WERI-Rb-1 (cell line): ENCODE data around the gene FGF18.
A peak's percentile ranks its signal among the peaks of the same experiment; 100 is the strongest.

Experiments used
- DNase-seq: peaks from one replicate; pipeline ENCODE4 v3.0.0-alpha.2; 2020
- H3K27ac ChIP-seq: fragments of 250-450 bp; sonication (Bioruptor Pico); 2 replicates; pipeline ENCODE4 v1.5.1; 2020; ENCODE audit warnings: mild to moderate bottlenecking, moderate library complexity
- H3K27me3 ChIP-seq: fragments of 250-450 bp; sonication (Bioruptor Pico); 2 replicates; pipeline ENCODE4 v1.5.1; 2021; ENCODE audit warnings: mild to moderate bottlenecking, low read depth, moderate library complexity; ENCODE audit not compliant: insufficient read depth, severe bottlenecking
- H3K36me3 ChIP-seq: fragments of 250-450 bp; sonication (Bioruptor Pico); 2 replicates; pipeline ENCODE4 v1.5.1; 2020; ENCODE audit warnings: mild to moderate bottlenecking, moderate library complexity
- H3K4me3 ChIP-seq: 2 replicates; pipeline ENCODE4 v1.5.1; 2011; ENCODE audit warnings: low read depth, mild to moderate bottlenecking, control low read depth, low read length
- H3K9me3 ChIP-seq: fragments of 250-450 bp; sonication (Bioruptor Pico); 2 replicates; pipeline ENCODE4 v1.5.1; 2021; ENCODE audit warnings: mild to moderate bottlenecking, moderate library complexity; ENCODE audit not compliant: severe bottlenecking
- TF ChIP-seq, protein P1 (sequence below): IDR thresholded peaks from 2 replicates; pipeline ENCODE4 v1.5.1; 2011; ENCODE audit warnings: low read depth, mild to moderate bottlenecking, control low read depth, inconsistent platforms, low read length

FGF18 gene

DNA sequence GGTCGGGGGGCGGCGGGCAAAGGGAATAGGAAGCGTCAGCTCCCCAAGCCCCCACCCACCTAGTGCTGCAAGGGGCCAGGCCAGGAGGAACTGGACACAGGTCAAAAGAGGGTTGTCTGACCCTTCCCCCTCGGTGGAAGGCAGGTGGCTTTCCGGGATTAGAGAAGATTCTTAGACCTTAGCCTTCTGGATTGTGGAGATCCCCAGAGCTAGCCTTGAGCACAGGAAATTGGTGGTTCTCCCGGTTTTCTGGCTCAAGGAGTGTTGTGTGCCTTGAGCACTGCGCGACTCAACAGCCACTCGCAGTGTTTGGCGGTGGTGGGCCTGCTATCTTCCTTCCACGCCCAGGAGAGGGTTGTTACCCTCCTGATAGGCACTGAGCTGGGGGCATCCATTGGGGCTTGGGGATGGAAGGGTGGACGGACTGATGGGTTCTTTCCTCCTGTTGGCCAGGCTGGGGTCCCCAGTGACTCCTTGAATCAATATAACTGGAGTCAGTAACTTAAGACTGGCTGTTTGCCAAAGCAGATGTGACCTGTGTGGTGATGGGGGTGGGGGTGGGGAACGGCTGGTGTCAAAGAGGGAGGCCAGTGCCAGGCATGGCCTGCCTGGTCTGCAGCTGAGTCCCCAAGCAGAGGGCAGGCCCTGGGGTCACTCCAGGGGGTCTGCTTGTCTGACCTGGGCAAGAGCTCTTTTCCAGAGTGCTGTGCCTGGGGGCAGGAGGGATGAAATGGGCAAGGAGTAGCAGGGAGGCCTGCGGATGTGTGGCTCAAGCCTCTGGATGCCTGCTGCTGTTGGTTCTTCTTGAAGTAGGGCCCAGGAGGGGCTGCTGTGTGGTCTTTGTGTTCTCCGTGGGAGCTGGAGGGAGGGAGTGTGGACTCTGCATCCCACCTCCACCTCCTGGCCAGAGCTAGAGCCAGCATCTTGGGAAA is 2.1 kb downstream of the FGF18 start:
- Histone ChIP-seq H3K4me3 (no peak overlapping the region), H3K9me3 (no peaks in the 10 kb centered on the region), H3K36me3 (no peaks in the 10 kb centered on the region), H3K27me3 (no peaks in the 10 kb centered on the region), H3K27ac (no peak overlapping the region)
- DNase-seq, result peak; percentile 56
- TF ChIP-seq, protein P1, sequence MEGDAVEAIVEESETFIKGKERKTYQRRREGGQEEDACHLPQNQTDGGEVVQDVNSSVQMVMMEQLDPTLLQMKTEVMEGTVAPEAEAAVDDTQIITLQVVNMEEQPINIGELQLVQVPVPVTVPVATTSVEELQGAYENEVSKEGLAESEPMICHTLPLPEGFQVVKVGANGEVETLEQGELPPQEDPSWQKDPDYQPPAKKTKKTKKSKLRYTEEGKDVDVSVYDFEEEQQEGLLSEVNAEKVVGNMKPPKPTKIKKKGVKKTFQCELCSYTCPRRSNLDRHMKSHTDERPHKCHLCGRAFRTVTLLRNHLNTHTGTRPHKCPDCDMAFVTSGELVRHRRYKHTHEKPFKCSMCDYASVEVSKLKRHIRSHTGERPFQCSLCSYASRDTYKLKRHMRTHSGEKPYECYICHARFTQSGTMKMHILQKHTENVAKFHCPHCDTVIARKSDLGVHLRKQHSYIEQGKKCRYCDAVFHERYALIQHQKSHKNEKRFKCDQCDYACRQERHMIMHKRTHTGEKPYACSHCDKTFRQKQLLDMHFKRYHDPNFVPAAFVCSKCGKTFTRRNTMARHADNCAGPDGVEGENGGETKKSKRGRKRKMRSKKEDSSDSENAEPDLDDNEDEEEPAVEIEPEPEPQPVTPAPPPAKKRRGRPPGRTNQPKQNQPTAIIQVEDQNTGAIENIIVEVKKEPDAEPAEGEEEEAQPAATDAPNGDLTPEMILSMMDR, result no peak

- Histone ChIP-seq H3K36me3 (no peaks in the 10 kb centered on the region), H3K27ac (no peak overlapping the region), H3K27me3 (no peaks in the 10 kb centered on the region), H3K4me3 (no peak overlapping the region), H3K9me3 (no peaks in the 10 kb centered on the region)
- DNase-seq, result no peak
- TF ChIP-seq, protein P1, result no peak
Observed at GRCh38 chr5:171422495-171422894, 3.0 kb downstream of the FGF18 start.

GRCh38 chr5:171422902-171423663 is 3.6 kb downstream of the FGF18 start:
- Histone ChIP-seq H3K9me3 (no peaks in the 10 kb centered on the region), H3K36me3 (no peaks in the 10 kb centered on the region), H3K4me3 (no peak overlapping the region), H3K27ac (no peak overlapping the region), H3K27me3 (no peaks in the 10 kb centered on the region)
- DNase-seq, result no peak
- TF ChIP-seq, protein P1, result no peak

- no peak overlapping the region for H3K27ac ChIP-seq
- DNase-seq, result no peak
- H3K4me3 ChIP-seq, result no peak overlapping the region
- H3K36me3 ChIP-seq, result no peaks in the 10 kb centered on the region
- TF ChIP-seq, protein P1, result no peak
- H3K27me3 ChIP-seq, result no peaks in the 10 kb centered on the region
- no peaks in the 10 kb centered on the region for H3K9me3 ChIP-seq
Observed at GRCh38 chr5:171424726-171425125, 5.3 kb downstream of the FGF18 start.

- Histone ChIP-seq H3K4me3 (no peak overlapping the region), H3K27ac (no peak overlapping the region), H3K36me3 (no peaks in the 10 kb centered on the region), H3K9me3 (no peaks in the 10 kb centered on the region), H3K27me3 (no peaks in the 10 kb centered on the region)
- no peak for DNase-seq
- TF ChIP-seq, protein P1, result no peak
Observed at GRCh38 chr5:171425596-171426244, 6.3 kb downstream of the FGF18 start.
